SH-SY5Y (cell line): Measurements from ENCODE around the gene PPIL6.

Experiments
- GATA2 ChIP-seq: IDR thresholded peaks from 2 replicates; pipeline ENCODE4 v1.6.1; 2011; ENCODE audit warnings: mild to moderate bottlenecking, low read depth, low read length
- GATA3 ChIP-seq: IDR thresholded peaks from 2 replicates; pipeline ENCODE4 v1.6.1; 2011; ENCODE audit warnings: low read depth, mild to moderate bottlenecking, low read length, moderate library complexity

The PPIL6 gene

GRCh38 chr6:109446541-109446940 lies 6.1 kb upstream of the PPIL6 start:
- TF ChIP-seq GATA2 (no peak), GATA3 (no peak)

GRCh38 chr6:109446072-109446471 lies 5.6 kb upstream of the PPIL6 start:
- TF ChIP-seq GATA2: no peak
- no peak for TF ChIP-seq GATA3

- no peak for TF ChIP-seq GATA3
These were observed 5.0 kb upstream of the PPIL6 start for GRCh38 chr6:109445382-109445781.

GRCh38 chr6:109443425-109443950 lies 3.1 kb upstream of the PPIL6 start:
- TF ChIP-seq GATA2 (no peak), GATA3 (no peak)

GRCh38 chr6:109442393-109442924 lies 2.0 kb upstream of the PPIL6 start:
- TF ChIP-seq GATA2 (no peak), GATA3 (no peak)

GRCh38 chr6:109441069-109441816 lies 815 bp upstream of the PPIL6 start:
- TF ChIP-seq GATA2 (no peak), GATA3 (no peak)

- TF ChIP-seq GATA2 (no peak), GATA3 (no peak)
These were observed 4.4 kb downstream of the PPIL6 start for GRCh38 chr6:109436041-109436440.

- TF ChIP-seq GATA3 (no peak), GATA2 (no peak)
These were observed 6.0 kb downstream of the PPIL6 start for GRCh38 chr6:109434456-109434855.

- TF ChIP-seq GATA2 (no peak), GATA3 (no peak)
These were observed 10.9 kb downstream of the PPIL6 start for GRCh38 chr6:109429496-109429895.

- TF ChIP-seq GATA3: no peak
- no peak for TF ChIP-seq GATA2
These were observed 11.4 kb downstream of the PPIL6 start for GRCh38 chr6:109428889-109429477.

GRCh38 chr6:109424946-109425345 lies 15.5 kb downstream of the PPIL6 start:
- TF ChIP-seq GATA2 (no peak), GATA3 (no peak)

- TF ChIP-seq GATA3: no peak
- TF ChIP-seq GATA2: no peak
These were observed 19.2 kb downstream of the PPIL6 start for GRCh38 chr6:109421184-109421583.

GRCh38 chr6:109420751-109421150 lies 19.7 kb downstream of the PPIL6 start:
- TF ChIP-seq GATA2 (no peak), GATA3 (no peak)

GRCh38 chr6:109417646-109418045 lies 22.8 kb downstream of the PPIL6 start:
- TF ChIP-seq GATA3 (no peak), GATA2 (no peak)

- TF ChIP-seq GATA2 (no peak), GATA3 (no peak)
These were observed 29.4 kb downstream of the PPIL6 start for GRCh38 chr6:109411034-109411433.
